Fibroblast of pulmonary artery (primary cell): Measurements from ENCODE around the gene PPP2R5C.

Source experiments
- DNase-seq: peaks from one replicate; pipeline ENCODE4 v3.0.0-alpha.2; 2010; ENCODE audit warnings: low read depth
- H3K4me3 ChIP-seq: replicated peaks from 2 replicates; pipeline ENCODE4 v1.5.1; 2011; ENCODE audit warnings: low read depth, mild to moderate bottlenecking, control low read depth, low read length, moderate library complexity
- TF ChIP-seq, protein P1 (sequence below): IDR thresholded peaks from 2 replicates; pipeline ENCODE4 v1.5.1; 2011; ENCODE audit warnings: mild to moderate bottlenecking, control low read depth, low read length, inconsistent platforms; ENCODE audit errors: missing control alignments

PPP2R5C gene

DNA sequence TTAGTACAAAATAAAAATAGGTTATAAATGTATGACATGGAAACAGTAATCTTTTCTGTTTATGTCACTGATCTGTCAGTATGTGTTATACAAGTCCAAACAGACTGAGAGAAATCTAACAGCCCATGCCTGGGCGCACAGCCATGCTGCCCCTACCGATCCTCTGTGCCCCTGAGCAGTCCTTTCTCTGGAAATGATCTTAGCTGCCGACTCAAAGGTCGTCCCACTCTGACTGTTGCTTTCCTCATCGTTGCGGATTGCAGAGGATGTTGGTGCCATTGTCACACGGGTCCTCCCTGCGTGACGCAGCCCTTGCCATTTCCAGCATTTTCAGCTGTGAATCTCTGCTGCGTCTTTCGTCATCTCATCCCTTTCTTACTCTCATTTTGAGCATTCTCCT lies 119.9 kb downstream of the PPP2R5C start:
- no peak for DNase-seq
- no peak overlapping the region for H3K4me3 ChIP-seq
- TF ChIP-seq, protein P1, sequence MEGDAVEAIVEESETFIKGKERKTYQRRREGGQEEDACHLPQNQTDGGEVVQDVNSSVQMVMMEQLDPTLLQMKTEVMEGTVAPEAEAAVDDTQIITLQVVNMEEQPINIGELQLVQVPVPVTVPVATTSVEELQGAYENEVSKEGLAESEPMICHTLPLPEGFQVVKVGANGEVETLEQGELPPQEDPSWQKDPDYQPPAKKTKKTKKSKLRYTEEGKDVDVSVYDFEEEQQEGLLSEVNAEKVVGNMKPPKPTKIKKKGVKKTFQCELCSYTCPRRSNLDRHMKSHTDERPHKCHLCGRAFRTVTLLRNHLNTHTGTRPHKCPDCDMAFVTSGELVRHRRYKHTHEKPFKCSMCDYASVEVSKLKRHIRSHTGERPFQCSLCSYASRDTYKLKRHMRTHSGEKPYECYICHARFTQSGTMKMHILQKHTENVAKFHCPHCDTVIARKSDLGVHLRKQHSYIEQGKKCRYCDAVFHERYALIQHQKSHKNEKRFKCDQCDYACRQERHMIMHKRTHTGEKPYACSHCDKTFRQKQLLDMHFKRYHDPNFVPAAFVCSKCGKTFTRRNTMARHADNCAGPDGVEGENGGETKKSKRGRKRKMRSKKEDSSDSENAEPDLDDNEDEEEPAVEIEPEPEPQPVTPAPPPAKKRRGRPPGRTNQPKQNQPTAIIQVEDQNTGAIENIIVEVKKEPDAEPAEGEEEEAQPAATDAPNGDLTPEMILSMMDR: no peak

DNA sequence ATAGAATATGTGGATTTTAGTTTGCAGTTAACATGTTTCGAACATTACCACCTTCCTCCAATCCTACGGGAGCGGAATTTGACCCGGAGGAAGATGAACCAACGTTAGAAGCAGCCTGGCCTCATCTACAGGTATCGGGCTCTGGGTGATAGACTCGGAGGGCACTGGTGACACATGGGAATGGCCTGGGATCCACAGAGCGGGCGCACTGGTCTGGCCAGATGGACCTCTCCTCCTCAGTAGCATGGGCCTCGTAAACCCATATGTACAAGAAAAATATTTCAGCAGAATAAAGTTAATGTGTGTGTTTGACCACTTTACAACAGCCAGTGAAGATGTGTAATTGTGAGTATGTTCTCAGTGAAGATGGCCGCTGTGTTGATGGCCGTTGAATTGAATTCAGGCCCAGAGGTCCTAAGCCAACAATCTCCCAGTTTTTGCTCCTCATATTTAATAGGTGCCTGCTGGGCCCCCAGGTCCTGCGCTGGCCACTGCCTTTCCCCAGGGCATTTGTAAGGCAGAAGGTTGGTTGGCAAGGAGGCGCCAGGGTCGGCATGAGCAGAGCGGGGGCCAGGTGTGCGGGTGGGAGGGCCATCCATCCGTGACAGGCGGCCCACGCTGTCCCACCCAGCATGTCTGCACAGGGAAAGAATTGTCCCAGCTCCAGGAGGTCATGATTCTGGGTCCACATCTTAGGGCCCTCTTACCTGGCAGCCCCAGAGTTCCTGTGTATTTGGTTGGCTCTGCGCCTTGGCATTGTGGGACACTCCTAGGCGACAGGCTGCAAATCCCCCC lies 120.8 kb downstream of the PPP2R5C start:
- no peak overlapping the region for H3K4me3 ChIP-seq
- TF ChIP-seq, protein P1: no peak
- DNase-seq: no peak

DNA sequence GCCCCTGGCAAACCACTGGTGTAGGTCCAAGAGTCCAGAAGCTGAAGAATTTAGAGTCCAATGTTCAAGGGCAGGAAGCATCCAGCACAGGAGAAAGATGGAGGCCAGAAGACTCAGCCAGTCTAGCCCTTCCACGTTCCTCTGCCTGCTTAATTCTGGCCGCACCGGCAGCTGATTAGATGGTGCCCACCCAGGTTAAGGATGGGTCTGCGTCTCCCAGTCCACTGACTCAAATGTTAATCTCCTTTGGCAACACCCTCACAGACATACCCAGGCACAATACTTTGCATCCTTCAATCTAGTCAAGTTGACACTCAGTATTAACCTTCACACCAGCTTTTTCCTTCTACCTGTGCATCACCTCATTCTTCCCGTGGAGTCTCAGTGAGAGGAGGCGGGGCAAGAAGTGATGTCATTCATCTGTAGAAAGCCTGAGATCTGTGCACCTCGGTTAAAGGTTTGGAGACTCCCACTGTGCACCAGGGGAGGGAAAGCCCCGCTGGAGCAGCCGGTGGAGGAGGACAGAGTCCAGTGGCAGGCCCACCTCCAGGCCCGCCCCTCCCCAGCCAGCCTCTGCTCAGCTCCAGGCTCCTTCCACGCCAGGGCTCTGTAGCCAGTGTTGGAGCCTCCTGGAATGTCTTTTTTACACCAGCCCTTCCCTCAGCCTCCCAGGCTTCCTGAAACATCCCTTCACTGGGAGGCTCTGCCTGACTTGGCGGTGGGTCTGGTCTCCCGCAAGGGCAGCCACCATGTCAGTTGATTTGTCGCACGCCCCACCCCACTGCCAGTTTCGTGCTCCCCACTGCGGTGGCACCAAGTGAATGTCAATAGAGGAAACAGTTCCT lies 122.8 kb downstream of the PPP2R5C start:
- H3K4me3 ChIP-seq: no peak overlapping the region
- TF ChIP-seq, protein P1: no peak
- no peak for DNase-seq

DNA sequence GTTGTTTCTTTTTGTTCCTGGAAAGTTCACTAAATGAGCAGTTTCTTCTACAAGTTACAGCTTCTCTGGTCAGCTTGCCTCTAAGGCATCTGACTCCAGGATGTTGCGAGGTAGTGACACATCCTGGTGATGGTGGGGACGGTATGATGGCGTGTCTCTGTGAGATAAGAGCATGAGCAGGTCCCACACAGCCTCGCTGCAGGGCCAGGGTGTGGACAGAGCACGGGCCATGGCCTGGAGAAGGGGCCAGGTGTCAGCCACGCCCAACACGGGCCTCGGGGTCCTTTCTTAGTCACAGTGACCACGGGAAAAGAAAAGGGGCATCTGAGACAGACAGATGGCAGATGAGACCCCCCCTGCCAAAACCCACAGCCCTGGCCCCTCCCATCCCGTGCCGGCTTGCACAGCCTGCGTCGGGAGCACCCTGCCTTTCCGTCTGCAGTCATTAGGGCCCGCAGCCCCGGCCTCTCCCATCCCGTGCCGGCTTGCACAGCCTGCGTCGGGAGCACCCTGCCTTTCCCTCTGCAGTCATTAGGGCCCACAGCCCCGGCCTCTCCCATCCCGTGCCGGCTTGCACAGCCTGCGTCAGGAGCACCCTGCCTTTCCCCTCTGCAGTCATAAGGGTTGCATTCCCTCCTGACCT lies 123.5 kb downstream of the PPP2R5C start:
- TF ChIP-seq, protein P1: no peak
- DNase-seq: no peak
- no peak overlapping the region for H3K4me3 ChIP-seq

DNA sequence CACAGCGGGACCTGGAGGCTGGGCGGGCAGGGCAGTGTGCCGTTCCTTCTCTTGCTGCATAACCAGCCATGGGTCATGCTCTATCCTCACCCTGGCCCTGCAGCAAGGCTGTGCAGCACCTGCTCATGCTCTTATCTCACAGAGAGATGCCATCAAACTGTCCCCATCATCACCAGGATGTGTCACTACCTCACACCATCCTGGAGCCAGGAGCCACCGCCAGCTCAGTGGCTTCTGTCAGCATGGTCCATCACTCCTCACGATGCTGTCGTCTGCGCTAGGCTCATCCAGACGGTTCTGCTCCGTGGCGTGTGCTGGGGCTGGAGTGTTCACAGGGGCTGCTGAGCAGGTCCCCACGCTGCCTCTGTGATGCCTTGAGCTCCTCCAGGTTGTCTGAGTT lies 125.7 kb downstream of the PPP2R5C start:
- DNase-seq: no peak
- H3K4me3 ChIP-seq: no peak overlapping the region
- TF ChIP-seq, protein P1: no peak

DNA sequence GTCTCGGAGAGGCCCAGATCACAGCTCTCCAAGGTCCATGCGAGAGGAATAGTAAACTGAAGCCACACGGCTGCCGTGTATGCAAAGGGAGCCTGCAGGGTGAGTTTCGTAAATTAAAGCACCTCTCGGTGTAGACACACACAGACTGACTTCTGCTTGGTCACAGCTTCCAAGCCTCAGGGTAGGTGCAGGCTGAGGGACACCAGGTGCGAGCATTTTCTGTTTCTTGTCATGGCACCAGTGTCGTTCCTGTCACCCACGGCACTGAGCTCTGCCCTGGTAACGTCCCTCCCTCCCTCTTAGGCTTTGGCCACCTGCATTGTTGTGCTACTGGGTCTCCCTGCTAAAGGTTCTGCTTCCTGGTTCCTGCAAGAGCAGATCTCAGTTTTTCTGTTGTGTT lies 126.7 kb downstream of the PPP2R5C start:
- DNase-seq: no peak
- TF ChIP-seq, protein P1: no peak
- H3K4me3 ChIP-seq: no peak overlapping the region
